NCI-H1105 treated with DMSO at 0.1 percent for 48 hours (cell line): ENCODE data around the gene R3HCC1L.

Source experiments
- DNase-seq: peaks from one replicate; lab custom pipeline; 2025; lab: John Stamatoyannopoulos, UW

R3HCC1L gene

GRCh38 chr10:98260350-98260749 lies 125.9 kb downstream of the R3HCC1L start:
- DNase-seq, result no peak

GRCh38 chr10:98260752-98261151 lies 126.3 kb downstream of the R3HCC1L start:
- no peak for DNase-seq

GRCh38 chr10:98261436-98262277 lies 127.2 kb downstream of the R3HCC1L start:
- no peak for DNase-seq

- DNase-seq, result no peak
These were observed 128.1 kb downstream of the R3HCC1L start for GRCh38 chr10:98262571-98262970.

GRCh38 chr10:98263088-98263487 lies 128.6 kb downstream of the R3HCC1L start:
- no peak for DNase-seq

- DNase-seq, result no peak
These were observed 130.1 kb downstream of the R3HCC1L start for GRCh38 chr10:98264378-98265065.

- no peak for DNase-seq
These were observed 131.2 kb downstream of the R3HCC1L start for GRCh38 chr10:98265403-98266378.

- no peak for DNase-seq
These were observed 132.2 kb downstream of the R3HCC1L start for GRCh38 chr10:98266647-98267046.

- DNase-seq, result no peak
These were observed 132.8 kb downstream of the R3HCC1L start for GRCh38 chr10:98267069-98267893.

- DNase-seq, result no peak
These were observed 133.6 kb downstream of the R3HCC1L start, which contains the start of gene LOXL4 for GRCh38 chr10:98267894-98268693. Gene LOXL4, minus strand, starts transcription at chr10:98268194. Its CDS starts 5,175 bp downstream, at chr10:98263019.

GRCh38 chr10:98268694-98269431 lies 134.4 kb downstream of the R3HCC1L start:
- DNase-seq, result no peak

- peak; percentile 19 for DNase-seq
These were observed 135.0 kb downstream of the R3HCC1L start for GRCh38 chr10:98269435-98269912.

GRCh38 chr10:98270073-98270740 lies 135.8 kb downstream of the R3HCC1L start:
- DNase-seq, result no peak

- DNase-seq, result no peak
These were observed 136.3 kb downstream of the R3HCC1L start for GRCh38 chr10:98270786-98271185.

GRCh38 chr10:98272245-98272644 lies 137.8 kb downstream of the R3HCC1L start:
- DNase-seq, result no peak

GRCh38 chr10:98272656-98273055 lies 138.2 kb downstream of the R3HCC1L start:
- no peak for DNase-seq

- DNase-seq, result no peak
These were observed 138.8 kb downstream of the R3HCC1L start for GRCh38 chr10:98273057-98273850.

GRCh38 chr10:98274562-98274961 lies 140.1 kb downstream of the R3HCC1L start:
- DNase-seq, result no peak
